SK-N-SH (cell line): ENCODE data around the gene GHRHR. TPM values are rescaled to one million over a fixed set of nuclear protein-coding genes. Genes with fewer than 3 reads are reported as not detected.

Experiments used
- CTCF ChIA-PET: fragments of 300-600, 350-600 bp; formaldehyde crosslinking; extraction: SDS; loops from one replicate; lab custom pipeline; 2021; lab: Yijun Ruan, JAX
- POLR2A ChIA-PET: fragments of 350-600 bp; sonication (Branson Sonifier 250); formaldehyde crosslinking; extraction: SDS; loops from one replicate; lab custom pipeline; 2020; ENCODE audit warnings: antibody characterized with exemption, inconsistent platforms; lab: Yijun Ruan, JAX
- DNase-seq: peaks from one replicate; pipeline ENCODE4 v3.0.0; 2012
- H2AFZ ChIP-seq: fragments of 200-600 bp; sonication (generic); 2 replicates; pipeline ENCODE4 v1.8.1; 2016; ENCODE audit warnings: antibody characterized with exemption, mild to moderate bottlenecking, low read depth
- H3F3A ChIP-seq: fragments of 200-600 bp; sonication (generic); replicated peaks from 2 replicates; pipeline ENCODE3; 2016; ENCODE audit warnings: antibody characterized with exemption, mild to moderate bottlenecking; ENCODE audit not compliant: insufficient read depth
- H3K27ac ChIP-seq, 2 experiments: fragments of 200-500 bp in 1 of 2; fragments of 200-600 bp in 1 of 2; sonication (Bioruptor generic) in 1 of 2; sonication (generic), shearing (Covaris generic) in 1 of 2; 2 replicates each; pipeline versions ENCODE4 v1.5.1 to v1.6.1; 2014 to 2016; ENCODE audit warnings: low read depth in 2 of 2, inconsistent platforms in 1 of 2, low read length in 1 of 2, mild to moderate bottlenecking in 1 of 2, mixed read lengths in 1 of 2
- H3K27me3 ChIP-seq: fragments of 200-600 bp; sonication (generic), shearing (Covaris generic); 2 replicates; pipeline ENCODE4 v1.6.1; 2016; ENCODE audit warnings: mixed run types; ENCODE audit not compliant: insufficient read depth
- H3K36me3 ChIP-seq, 2 experiments: fragments of 200-500 bp in 1 of 2; fragments of 200-600 bp in 1 of 2; sonication (Bioruptor generic) in 1 of 2; sonication (generic) in 1 of 2; replicated peaks in 1 of 2; 2 replicates each; pipeline versions ENCODE3 to v1.5.1; 2014 to 2016; ENCODE audit warnings: low read length in 1 of 2, mild to moderate bottlenecking in 1 of 2; ENCODE audit not compliant: insufficient read depth in 2 of 2, control insufficient read depth in 1 of 2
- H3K4me1 ChIP-seq, 2 experiments: fragments of 200-500 bp in 1 of 2; fragments of 200-600 bp in 1 of 2; sonication (Bioruptor generic) in 1 of 2; sonication (generic), shearing (Covaris generic) in 1 of 2; 2 replicates each; pipeline versions ENCODE4 v1.5.1 to v1.6.1; 2014 to 2016; ENCODE audit warnings: low read depth in 1 of 2, low read length in 1 of 2, mixed run types in 1 of 2; ENCODE audit not compliant: insufficient read depth in 2 of 2, control insufficient read depth in 1 of 2
- H3K4me2 ChIP-seq: fragments of 200-600 bp; sonication (generic), shearing (Covaris generic); 2 replicates; pipeline ENCODE4 v1.6.1; 2017; ENCODE audit warnings: mixed run types
- H3K4me3 ChIP-seq, 2 experiments: fragments of 200-500 bp in 1 of 2; fragments of 200-600 bp in 1 of 2; sonication (Bioruptor generic) in 1 of 2; sonication (generic), shearing (Covaris generic) in 1 of 2; 2 replicates each; pipeline versions ENCODE4 v1.5.1 to v1.8.1; 2014 to 2016; ENCODE audit warnings: low read depth in 2 of 2, inconsistent platforms in 1 of 2, low read length in 1 of 2, mild to moderate bottlenecking in 1 of 2, mixed read lengths in 1 of 2, moderate library complexity in 1 of 2
- H3K79me2 ChIP-seq: fragments of 200-600 bp; sonication (generic); 2 replicates; pipeline ENCODE4 v1.8.1; 2017; ENCODE audit warnings: mild to moderate bottlenecking; ENCODE audit not compliant: insufficient read depth
- H3K9ac ChIP-seq: fragments of 200-600 bp; sonication (generic); 2 replicates; pipeline ENCODE4 v1.6.1; 2017; ENCODE audit warnings: mixed run types
- H3K9me2 ChIP-seq: fragments of 200-600 bp; sonication (generic); 2 replicates; pipeline ENCODE4 v1.6.1; 2017; ENCODE audit warnings: mixed run types
- H3K9me3 ChIP-seq: fragments of 200-600 bp; sonication (generic); 2 replicates; pipeline ENCODE4 v1.6.1; 2017; ENCODE audit warnings: mixed run types, mild to moderate bottlenecking, moderate library complexity
- H4K20me1 ChIP-seq: fragments of 200-600 bp; sonication (generic); 2 replicates; pipeline ENCODE4 v1.6.1; 2017; ENCODE audit warnings: mild to moderate bottlenecking, mixed run types; ENCODE audit not compliant: insufficient read depth
- CHD2 ChIP-seq: fragments of 150-350 bp; IDR thresholded peaks from 2 replicates; pipeline ENCODE4 v1.6.1; 2018; ENCODE audit warnings: low read length; ENCODE audit not compliant: partially characterized antibody
- EP300 ChIP-seq, 2 experiments: IDR thresholded peaks; 2 replicates each; pipeline versions ENCODE4 v1.4.0 to v1.6.1; 2012; ENCODE audit warnings: borderline replicate concordance in 1 of 2, low read depth in 1 of 2, low read length in 1 of 2
- EZH2phosphoT487 ChIP-seq: fragments of 200-600 bp; sonication (generic); IDR thresholded peaks from 2 replicates; pipeline ENCODE4 v1.6.1; 2017; ENCODE audit warnings: low read depth, mixed run types, mild to moderate bottlenecking, antibody characterized with exemption, moderate library complexity, borderline replicate concordance
- FOSL2 ChIP-seq: IDR thresholded peaks from 2 replicates; pipeline ENCODE4 v1.4.0; 2012; ENCODE audit warnings: low read depth, mild to moderate bottlenecking, moderate library complexity, borderline replicate concordance
- FOXJ3 ChIP-seq: sonication (generic); formaldehyde crosslinking; IDR thresholded peaks from 2 replicates; pipeline ENCODE4 v1.5.1; 2020; ENCODE audit warnings: mild to moderate bottlenecking, missing genetic modification reagents
- FOXM1 ChIP-seq: IDR thresholded peaks from 2 replicates; pipeline ENCODE4 v1.4.0; 2012; ENCODE audit warnings: low read depth, mild to moderate bottlenecking
- GABPA ChIP-seq: IDR thresholded peaks from 2 replicates; pipeline ENCODE4 v1.4.0; 2012; ENCODE audit warnings: low read depth, mild to moderate bottlenecking
- IRF3 ChIP-seq: fragments of 150-350 bp; IDR thresholded peaks from 2 replicates; pipeline ENCODE4 v1.6.1; 2016; ENCODE audit warnings: mild to moderate bottlenecking, low read depth, low read length
- JUND ChIP-seq: IDR thresholded peaks from 2 replicates; pipeline ENCODE4 v1.4.0; 2012
- MXI1 ChIP-seq: IDR thresholded peaks from 2 replicates; pipeline ENCODE4 v1.6.1; 2012; ENCODE audit warnings: mild to moderate bottlenecking, low read depth, low read length, improper control_type of control experiment
- NRF1 ChIP-seq: IDR thresholded peaks from 2 replicates; pipeline ENCODE4 v1.6.1; 2012; ENCODE audit warnings: low read depth, mild to moderate bottlenecking, low read length
- PBX3 ChIP-seq: IDR thresholded peaks from 2 replicates; pipeline ENCODE4; 2012
- RCOR1 ChIP-seq: fragments of 150-350 bp; IDR thresholded peaks from 2 replicates; pipeline ENCODE4 v1.6.1; 2017; ENCODE audit warnings: antibody characterized with exemption, low read length
- REST ChIP-seq: IDR thresholded peaks from 2 replicates; pipeline ENCODE4 v1.6.1; 2012; ENCODE audit warnings: mild to moderate bottlenecking, low read depth, low read length, moderate library complexity
- RFX5 ChIP-seq: IDR thresholded peaks from 2 replicates; pipeline ENCODE4 v1.6.1; 2012; ENCODE audit warnings: mild to moderate bottlenecking, improper control_type of control experiment, low read length
- RXRA ChIP-seq: IDR thresholded peaks from 2 replicates; pipeline ENCODE4 v1.4.0; 2012; ENCODE audit warnings: low read depth, mild to moderate bottlenecking, borderline replicate concordance
- SIN3A ChIP-seq: IDR thresholded peaks from 2 replicates; pipeline ENCODE4 v1.6.1; 2012; ENCODE audit warnings: low read depth, mild to moderate bottlenecking, low read length, moderate library complexity, borderline replicate concordance
- TAF1 ChIP-seq: IDR thresholded peaks from 2 replicates; pipeline ENCODE4 v1.6.1; 2012; ENCODE audit warnings: low read depth, mild to moderate bottlenecking, low read length, moderate library complexity, borderline replicate concordance
- TCF12 ChIP-seq: IDR thresholded peaks from 2 replicates; pipeline ENCODE4 v1.4.0; 2012
- TEAD4 ChIP-seq: IDR thresholded peaks from 2 replicates; pipeline ENCODE4 v1.4.0; 2012; ENCODE audit warnings: mild to moderate bottlenecking, borderline replicate concordance; ENCODE audit not compliant: insufficient read depth
- USF2 ChIP-seq: fragments of 150-350 bp; IDR thresholded peaks from 2 replicates; pipeline ENCODE4 v1.6.1; 2017; ENCODE audit warnings: antibody characterized with exemption, low read length, low read depth, borderline replicate concordance
- YY1 ChIP-seq: IDR thresholded peaks from 2 replicates; pipeline ENCODE4 v1.4.0; 2012; ENCODE audit warnings: low read depth, mild to moderate bottlenecking
- WGBS: methylation state at CpG from one replicate; pipeline ENCODE4 v1.1.6; 2017; ENCODE audit warnings: low lambda C conversion rate; 5-methylcytosine and 5-hydroxymethylcytosine counted together
- polyA plus RNA-seq, 3 experiments: library from polyadenylated mRNA; depleted of rRNA; stranded (reverse); fragments of >200 nt; gene quantifications; 2 replicates each; pipeline ENCODE4 v1.2.3, GENCODE V29; 2012

The GHRHR gene
- polyA plus RNA-seq, 1 of the 3 experiments (the other 2 are of a cell fraction): not detected

- no peak for DNase-seq
- Histone ChIP-seq H3K27me3 (no peaks in the 10 kb centered on the region), H3K4me2 (no peak overlapping the region), H3F3A (peaks cover 11% of the 10 kb centered on the region), H3K4me1 (peaks cover 25 to 65% of the 10 kb centered on the region in 2 experiments; a peak in 3 of 4 replicates), H3K36me3 (no peaks in the 10 kb centered on the region), H3K79me2 (no peaks in the 10 kb centered on the region), H3K27ac (no peak overlapping the region), H3K9me3 (no peaks in the 10 kb centered on the region), H4K20me1 (no peaks in the 10 kb centered on the region), H3K9ac (no peak overlapping the region), H3K9me2 (no peaks in the 10 kb centered on the region), H3K4me3 (no peak overlapping the region), H2AFZ (no peak overlapping the region)
- 83% methylated on average over 5 of the region's 7 CpGs for WGBS
- POLR2A ChIA-PET: no interaction called here
- TF ChIP-seq USF2: no peak
- no peak for TF ChIP-seq NRF1
- no peak for TF ChIP-seq CHD2
- TF ChIP-seq TEAD4: no peak
- TF ChIP-seq EZH2phosphoT487: no peak
- no peak for TF ChIP-seq RCOR1
- no peak for TF ChIP-seq FOXM1
- TF ChIP-seq FOXJ3 (CRISPR knock-in tag): no peak
- TF ChIP-seq GABPA: no peak
- no peak for TF ChIP-seq FOSL2
- no peak for TF ChIP-seq SIN3A
- TF ChIP-seq IRF3: no peak
- no peak for TF ChIP-seq MXI1
- no peak for TF ChIP-seq TCF12
- CTCF ChIA-PET: interaction anchor here (1.3 to 10.9 kb wide), 3 partner anchors 22 to 67 kb away, joined by 3 to 84 read pairs (median 24); no protein-coding TSS in a partner anchor
Measured at GRCh38 chr7:30916767-30917166, 47.0 kb upstream of the GHRHR start.

GRCh38 chr7:30917216-30917893 lies 46.4 kb upstream of the GHRHR start:
- Histone ChIP-seq H3K9me3 (no peaks in the 10 kb centered on the region), H3F3A (peaks cover 11% of the 10 kb centered on the region), H3K36me3 (no peaks in the 10 kb centered on the region), H4K20me1 (no peaks in the 10 kb centered on the region), H3K9ac (no peak overlapping the region), H3K79me2 (no peaks in the 10 kb centered on the region), H3K4me1 (peaks cover 27 to 59% of the 10 kb centered on the region in 2 experiments; a peak in 3 of 4 replicates), H3K4me3 (no peak overlapping the region), H2AFZ (no peak overlapping the region), H3K27ac (no peak overlapping the region), H3K27me3 (no peaks in the 10 kb centered on the region), H3K4me2 (no peak overlapping the region), H3K9me2 (no peaks in the 10 kb centered on the region)
- 80% methylated on average over 4 of the region's 4 CpGs for WGBS
- ChIA-PET POLR2A (no interaction called here), CTCF (interaction anchor here (1.1 to 3.2 kb wide), 2 partner anchors 21 to 217 kb away, joined by 4 to 24 read pairs; no protein-coding TSS in a partner anchor)
- DNase-seq: no peak
- no peak for TF ChIP-seq REST
- no peak for TF ChIP-seq EP300 (IDR thresholded peaks at IDR 0.05; ENCODE audit: borderline replicate concordance in 1 of 2, low read depth in 1 of 2, low read length in 1 of 2)
- TF ChIP-seq RXRA: no peak
- no peak for TF ChIP-seq RFX5
- no peak for TF ChIP-seq JUND
- no peak for TF ChIP-seq TAF1
- TF ChIP-seq RCOR1: no peak
- TF ChIP-seq CHD2: no peak
- no peak for TF ChIP-seq PBX3
- TF ChIP-seq FOSL2: no peak
- TF ChIP-seq YY1: no peak
